NCI-H2227 (cell line): Measurements from ENCODE around the gene ARMC10.
"Not testable (repeated sequence)": the region's sequence is repeated elsewhere in the genome, so short reads cannot be mapped to it uniquely, and the experiment has no call there.

ENCODE experiments used
- DNase-seq: peaks from one replicate; lab custom pipeline; 2025; ENCODE audit not compliant: unreplicated experiment; lab: John Stamatoyannopoulos, UW

ARMC10 gene

GRCh38 chr7:103121641-103122040 lies 46.7 kb downstream of the ARMC10 start:
- DNase-seq: no peak

GRCh38 chr7:103123529-103123928 lies 48.6 kb downstream of the ARMC10 start:
- DNase-seq: no peak

GRCh38 chr7:103124429-103124979 lies 49.6 kb downstream of the ARMC10 start:
- no peak for DNase-seq

DNA sequence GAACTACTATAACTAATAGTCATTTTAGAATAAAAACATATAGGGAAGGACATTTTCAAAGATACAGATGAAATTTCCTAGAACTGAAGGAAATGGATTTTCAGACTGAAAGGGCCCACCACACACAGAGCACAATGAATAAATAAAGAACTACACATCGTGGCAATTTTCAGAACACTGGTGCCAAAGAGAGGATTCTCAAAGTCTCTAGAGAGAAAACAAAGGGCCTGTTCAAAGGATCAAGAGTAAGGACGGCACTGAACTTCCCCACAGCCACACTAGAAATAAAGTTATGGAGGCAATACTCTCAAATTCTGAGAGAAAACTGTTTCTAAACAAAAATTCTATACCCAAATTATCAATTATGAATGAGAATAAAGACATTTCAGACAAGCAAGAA lies 52.1 kb downstream of the ARMC10 start:
- no peak for DNase-seq

- no peak for DNase-seq
Measured at GRCh38 chr7:103129702-103130549, 55.0 kb downstream of the ARMC10 start.

GRCh38 chr7:103130901-103131624 lies 56.1 kb downstream of the ARMC10 start:
- no peak for DNase-seq

GRCh38 chr7:103132995-103133688 lies 58.2 kb downstream of the ARMC10 start:
- DNase-seq: no peak

GRCh38 chr7:103134836-103135554 lies 60.1 kb downstream of the ARMC10 start:
- no peak for DNase-seq

- no peak for DNase-seq
Measured at GRCh38 chr7:103140061-103140460, 65.1 kb downstream of the ARMC10 start.

- DNase-seq: no peak
Measured at GRCh38 chr7:103140685-103141084, 65.7 kb downstream of the ARMC10 start.

DNA sequence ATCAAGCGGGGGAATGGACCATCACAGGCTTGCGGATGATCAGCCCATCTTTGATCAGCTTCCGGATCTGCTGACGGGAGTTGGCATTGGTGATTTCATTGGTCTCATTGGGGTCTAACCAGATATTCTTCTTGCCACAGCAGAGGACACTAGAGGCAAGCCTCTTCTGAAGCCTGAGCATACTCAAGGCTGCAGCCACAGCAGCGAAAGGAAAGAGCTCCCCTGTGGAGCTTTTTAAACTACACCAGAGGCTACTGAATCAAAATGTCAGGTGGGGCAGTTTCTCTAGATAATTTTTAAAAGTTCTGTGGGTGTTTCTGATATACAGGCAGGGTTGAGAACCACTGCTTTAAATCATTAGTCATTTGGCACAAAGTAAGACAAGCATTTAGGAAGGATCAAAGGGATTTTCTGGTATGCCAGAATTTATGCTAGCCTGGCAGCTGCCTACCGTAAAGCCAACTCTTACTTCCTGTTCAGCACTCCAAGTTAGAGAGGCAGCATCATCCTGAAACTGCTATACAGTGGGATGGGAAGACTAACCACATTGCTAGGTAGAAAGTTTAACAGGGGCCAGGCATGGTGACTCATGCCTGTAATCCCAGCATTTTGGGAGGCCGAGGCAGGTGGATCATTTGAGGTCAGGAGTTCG lies 66.9 kb downstream of the ARMC10 start:
- DNase-seq: no peak

DNA sequence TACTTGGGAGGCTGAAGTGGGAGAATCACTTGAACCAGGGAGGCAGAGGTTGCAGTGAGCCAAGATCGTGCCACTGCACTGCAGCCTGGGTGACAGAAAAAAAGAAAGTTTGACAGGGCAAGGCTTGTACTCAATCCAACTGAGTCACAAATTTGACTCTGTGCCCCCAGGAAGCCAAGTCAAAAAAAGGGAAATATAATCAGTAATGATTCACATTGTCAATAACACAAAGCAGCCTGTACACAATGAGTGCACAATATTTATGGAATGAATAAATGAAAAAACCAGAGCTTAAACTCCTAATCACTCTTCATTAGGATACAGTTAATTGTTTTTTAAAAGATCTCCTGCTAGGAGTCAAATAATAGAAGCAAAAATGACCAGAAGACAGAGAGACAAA lies 67.6 kb downstream of the ARMC10 start:
- DNase-seq: no peak

DNA sequence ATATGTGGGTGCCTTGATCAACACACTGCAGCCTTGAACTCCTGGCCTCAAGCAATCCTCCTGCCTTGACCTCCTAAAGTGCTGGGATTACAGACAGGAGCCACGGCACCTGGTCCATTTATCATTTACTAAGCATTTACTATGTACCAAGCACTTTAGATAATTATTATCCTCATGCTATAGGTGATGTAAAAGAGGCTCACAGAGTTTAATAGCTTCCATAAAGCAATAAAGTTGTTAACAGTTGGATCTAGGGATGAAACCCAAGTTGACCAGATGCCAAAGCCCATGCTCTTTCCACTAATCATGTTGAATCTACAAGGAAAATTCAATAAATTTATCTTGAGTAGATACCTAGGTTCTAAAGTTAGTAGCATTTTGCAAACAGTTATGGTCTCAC lies 68.9 kb downstream of the ARMC10 start:
- no peak for DNase-seq

- not testable (repeated sequence) for DNase-seq
Measured at GRCh38 chr7:103144754-103145153, 69.8 kb downstream of the ARMC10 start.

- DNase-seq: no peak
Measured at GRCh38 chr7:103148131-103148993, 73.4 kb downstream of the ARMC10 start.
